IPS DF 4.7 (cell line): ENCODE data around the gene CRELD2.

Experiments used
- DNase-seq: peaks from one replicate; pipeline ENCODE4 v3.0.0-alpha.2; 2013; ENCODE audit warnings: low spot score; ENCODE audit errors: extremely low read depth

Gene CRELD2

GRCh38 chr22:49887702-49888101 lies 30.7 kb upstream of the CRELD2 start:
- DNase-seq: no peak

- no peak for DNase-seq
Measured at GRCh38 chr22:49889071-49889470, 29.4 kb upstream of the CRELD2 start.

- DNase-seq: no peak
Measured at GRCh38 chr22:49892226-49892899, 26.1 kb upstream of the CRELD2 start.

GRCh38 chr22:49893025-49893424 lies 25.4 kb upstream of the CRELD2 start:
- no peak for DNase-seq

- no peak for DNase-seq
Measured at GRCh38 chr22:49894322-49895054, 23.9 kb upstream of the CRELD2 start.

GRCh38 chr22:49896201-49896600 lies 22.2 kb upstream of the CRELD2 start:
- DNase-seq: no peak

- no peak for DNase-seq
Measured at GRCh38 chr22:49897015-49897684, 21.3 kb upstream of the CRELD2 start.

- DNase-seq: no peak
Measured at GRCh38 chr22:49899530-49899929, 18.9 kb upstream of the CRELD2 start.

GRCh38 chr22:49900441-49901230 lies 17.8 kb upstream of the CRELD2 start:
- DNase-seq: no peak

GRCh38 chr22:49901457-49901856 lies 17.0 kb upstream of the CRELD2 start:
- DNase-seq: no peak

GRCh38 chr22:49903322-49904039 lies 15.0 kb upstream of the CRELD2 start:
- DNase-seq: no peak

GRCh38 chr22:49904040-49904369 lies 14.4 kb upstream of the CRELD2 start:
- DNase-seq: no peak

- DNase-seq: no peak
Measured at GRCh38 chr22:49905465-49905864, 13.0 kb upstream of the CRELD2 start.

- no peak for DNase-seq
Measured at GRCh38 chr22:49906071-49906798, 12.2 kb upstream of the CRELD2 start.

GRCh38 chr22:49906799-49907290 lies 11.6 kb upstream of the CRELD2 start:
- DNase-seq: no peak

- DNase-seq: no peak
Measured at GRCh38 chr22:49907807-49908206, 10.6 kb upstream of the CRELD2 start.

- no peak for DNase-seq
Measured at GRCh38 chr22:49909476-49910205, 8.8 kb upstream of the CRELD2 start.

- DNase-seq: no peak
Measured at GRCh38 chr22:49910229-49911155, 7.9 kb upstream of the CRELD2 start.
